Activated naive CD8-positive, alpha-beta T cell treated with anti-CD3 and anti-CD28 coated beads, Interleukin-2, amount 50 U/mL, for 16 hours (primary cell): ENCODE data around the gene TXNRD1.
"Not testable (repeated sequence)": the region's sequence is repeated elsewhere in the genome, so short reads cannot be mapped to it uniquely, and the experiment has no call there.

ENCODE experiments used
- DNase-seq: peaks from one replicate; pipeline ENCODE4 v3.0.0-alpha.2; 2020; ENCODE audit warnings: low read depth, low spot score

Gene TXNRD1

DNA sequence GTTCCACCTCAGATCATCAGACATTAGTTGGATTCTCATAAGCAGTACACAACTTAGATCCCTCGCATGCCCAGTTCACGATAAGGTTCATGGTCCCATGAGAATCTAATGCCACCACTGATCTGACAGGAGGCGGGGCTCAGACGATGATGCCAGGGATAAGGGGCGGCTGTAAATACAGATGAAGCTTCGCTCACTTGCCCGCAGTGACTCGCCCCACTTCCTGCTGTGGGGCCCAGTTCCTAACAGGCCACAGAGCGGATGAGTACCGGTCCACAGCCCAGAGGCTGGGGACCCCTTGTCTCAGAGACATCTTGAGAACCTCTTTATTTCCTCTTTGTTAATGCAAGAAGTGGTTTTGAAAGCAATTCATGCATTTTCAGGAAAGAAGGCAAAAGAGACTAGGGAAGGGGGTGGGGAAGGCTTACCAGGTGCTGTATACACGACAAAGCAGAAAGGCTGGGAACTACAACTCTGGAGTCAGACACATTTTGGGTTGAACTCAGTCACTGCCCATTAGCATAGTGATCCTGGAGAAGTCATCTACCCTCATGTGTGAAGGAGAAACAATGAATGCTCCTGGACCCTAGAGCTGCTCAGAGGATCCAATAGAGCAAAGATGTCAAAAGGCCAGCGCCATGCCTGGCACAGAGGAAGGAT is 156.6 kb downstream of the TXNRD1 start:
- no peak for DNase-seq

- no peak for DNase-seq
Measured at GRCh38 chr12:104372721-104373335, 157.2 kb downstream of the TXNRD1 start.

- no peak for DNase-seq
Measured at GRCh38 chr12:104374071-104374470, 158.5 kb downstream of the TXNRD1 start.

DNA sequence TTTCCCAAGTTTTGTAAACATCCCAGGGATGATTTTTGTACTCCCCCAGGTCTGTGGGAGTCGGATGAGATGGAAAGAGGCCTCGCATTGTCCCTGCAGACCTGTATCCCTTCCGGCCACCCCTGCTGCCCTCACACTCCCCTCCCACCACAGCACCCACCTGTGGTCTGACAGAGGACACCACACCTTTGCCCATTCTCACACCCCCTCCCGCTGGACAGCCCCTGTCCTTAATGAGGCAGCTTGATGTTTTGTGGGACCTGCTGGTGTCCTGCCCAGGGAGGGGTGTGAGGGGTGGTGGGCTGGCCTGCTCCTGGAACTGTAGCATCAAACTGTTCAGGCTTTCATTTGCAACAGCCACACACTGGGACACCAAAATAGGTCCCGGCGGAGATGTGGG is 159.2 kb downstream of the TXNRD1 start:
- no peak for DNase-seq

GRCh38 chr12:104375775-104376174 is 160.2 kb downstream of the TXNRD1 start:
- DNase-seq, result no peak

DNA sequence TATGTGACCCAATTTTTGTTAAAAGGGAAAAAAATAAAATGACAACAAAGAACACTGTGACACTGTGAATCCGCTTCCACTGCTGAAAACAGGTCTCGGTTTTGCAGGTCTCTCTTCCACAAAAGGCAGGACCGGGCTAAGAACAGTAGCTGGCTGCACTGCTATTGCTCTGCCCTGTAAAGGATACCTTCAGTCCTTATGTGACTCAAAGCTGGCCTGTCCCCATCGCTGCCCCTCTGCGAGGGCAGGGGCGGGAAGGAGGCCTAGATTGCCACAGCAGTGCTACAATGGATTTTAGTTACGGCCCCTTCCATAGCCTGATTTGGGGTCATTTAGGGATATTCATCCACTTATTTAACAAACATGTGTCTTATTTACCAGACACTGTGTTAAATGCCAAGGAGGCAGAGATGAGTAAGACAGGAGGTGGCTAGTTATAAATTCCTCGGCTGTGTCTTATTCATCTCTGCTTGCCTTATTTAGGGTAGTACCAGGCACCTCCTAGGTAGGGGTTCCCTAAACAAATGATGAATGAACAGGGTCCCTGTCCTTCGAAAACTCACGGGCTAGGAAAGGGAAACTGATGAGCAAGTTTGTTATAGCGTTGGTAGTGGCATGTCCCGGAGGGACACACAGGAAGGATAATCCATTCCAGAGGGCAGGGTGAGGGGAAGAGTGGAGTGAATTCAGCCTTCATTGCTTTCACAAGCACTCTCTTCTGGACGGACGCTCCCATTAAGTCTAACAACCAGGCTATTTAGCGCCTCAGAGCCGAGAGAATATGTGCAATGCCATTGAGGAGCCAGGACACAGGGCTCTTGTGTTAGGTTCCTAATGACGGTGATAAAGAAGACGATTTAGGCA is 161.3 kb downstream of the TXNRD1 start:
- no peak for DNase-seq

GRCh38 chr12:104377514-104377812 is 161.9 kb downstream of the TXNRD1 start:
- no peak for DNase-seq

DNA sequence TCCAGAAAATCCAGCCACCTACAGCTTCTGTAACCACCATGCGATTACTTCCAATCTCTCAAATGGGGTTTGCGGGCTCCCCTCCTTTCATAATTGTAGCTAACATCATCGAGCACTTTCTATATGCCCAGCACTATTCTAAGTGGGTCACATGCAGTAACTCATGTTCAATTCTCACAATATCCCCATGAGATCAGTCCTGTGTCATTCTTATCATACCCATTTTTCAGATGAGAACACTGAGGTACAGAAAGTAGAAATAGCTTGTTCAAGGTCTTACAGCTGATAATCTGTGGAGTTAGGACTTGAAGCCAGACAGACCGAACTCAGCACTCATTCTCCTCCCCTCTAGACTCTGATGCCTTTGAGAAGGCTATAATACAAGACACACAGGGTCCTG is 162.8 kb downstream of the TXNRD1 start:
- no peak for DNase-seq

DNA sequence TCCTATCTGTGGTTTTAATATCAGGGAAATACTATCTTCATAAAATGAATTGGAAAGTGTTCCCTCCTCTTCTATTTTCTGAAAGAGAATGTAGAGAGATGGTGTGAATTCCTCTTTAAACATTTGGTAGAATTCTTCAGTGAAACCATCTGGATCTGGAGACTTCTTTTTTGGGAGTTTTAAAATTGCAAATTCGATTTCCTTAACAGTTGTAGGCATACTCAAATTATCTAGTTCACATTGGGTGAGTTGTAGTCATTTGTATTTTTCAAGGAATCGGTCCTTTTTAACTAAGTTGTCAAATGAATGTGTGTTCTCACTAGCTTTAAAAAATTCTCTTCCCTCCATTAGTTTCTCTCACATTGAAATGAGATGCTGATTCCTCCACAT is 165.8 kb downstream of the TXNRD1 start:
- DNase-seq, result no peak

- DNase-seq, result peak; percentile 65
Measured at GRCh38 chr12:104381731-104382480, 166.3 kb downstream of the TXNRD1 start.

- DNase-seq, result no peak
Measured at GRCh38 chr12:104384141-104384880, 168.7 kb downstream of the TXNRD1 start.

- no peak for DNase-seq
Measured at GRCh38 chr12:104385510-104385909, 169.9 kb downstream of the TXNRD1 start.

DNA sequence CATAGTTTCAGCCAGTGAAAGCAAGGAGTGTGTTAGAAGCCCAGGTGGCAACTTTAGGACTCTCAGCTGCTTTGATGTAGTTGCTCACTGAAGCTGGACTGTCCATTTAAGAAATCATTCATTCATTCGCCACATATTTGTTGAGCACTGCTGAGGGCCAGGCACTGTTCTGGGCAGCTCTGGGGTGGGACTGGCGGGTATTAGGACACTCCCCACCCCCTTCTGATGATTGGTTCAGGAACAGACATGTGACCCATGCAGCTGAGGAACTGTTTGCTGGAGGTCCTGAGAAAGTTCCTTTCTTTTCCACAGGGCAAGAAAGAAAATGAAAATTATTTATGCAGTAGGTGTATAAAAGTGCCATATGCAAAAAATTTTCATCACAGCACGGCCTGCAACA is 170.9 kb downstream of the TXNRD1 start:
- no peak for DNase-seq

GRCh38 chr12:104387190-104387589 is 171.6 kb downstream of the TXNRD1 start:
- DNase-seq, result no peak

- not testable (repeated sequence) for DNase-seq
Measured at GRCh38 chr12:104394086-104394485, 178.5 kb downstream of the TXNRD1 start.
